ENCODE results near the gene ZNHIT1. TPM values are rescaled to one million over a fixed set of nuclear protein-coding genes. Genes with fewer than 3 reads are reported as not detected.
"Not testable (repeated sequence)": the region's sequence is repeated elsewhere in the genome, so short reads cannot be mapped to it uniquely, and the experiment has no call there.

ZNHIT1 gene
- polyA plus RNA-seq, 2 donors: 56.0 to 73.2 TPM

GRCh38 chr7:101186194-101186593, 31.8 kb upstream of the ZNHIT1 start:
- no peaks in the 10 kb centered on the region for H3K9me3 ChIP-seq (ENCODE audit: control insufficient read depth in 2 of 2, insufficient read depth in 1 of 2, low read depth in 1 of 2, low read length in 1 of 2)
- H3K4me3 ChIP-seq (ENCODE audit: low read depth in 1 of 2, low read length in 2 of 2): no peak overlapping the region
- no peaks in the 10 kb centered on the region for H3K36me3 ChIP-seq (ENCODE audit: control insufficient read depth in 2 of 2, insufficient read depth in 2 of 2, low read length in 1 of 2)
- 63 to 66% methylated on average over 6 of the region's 6 CpGs for WGBS, 2 donors
- H3K27me3 ChIP-seq (ENCODE audit: control insufficient read depth in 1 of 2, insufficient read depth in 2 of 2, low read length in 2 of 2): no peaks in the 10 kb centered on the region
- no peak overlapping the region for H3K27ac ChIP-seq (ENCODE audit: low read depth in 2 of 2, low read length in 1 of 2)
- H3K4me1 ChIP-seq (ENCODE audit: control insufficient read depth in 2 of 2, insufficient read depth in 2 of 2, low read length in 1 of 2): no peaks in the 10 kb centered on the region

GRCh38 chr7:101186844-101187428, 31.0 kb upstream of the ZNHIT1 start:
- no peak overlapping the region for H3K4me3 ChIP-seq (ENCODE audit: low read depth in 1 of 2, low read length in 2 of 2)
- 85 to 86% methylated on average over 4 of the region's 4 CpGs for WGBS, 2 donors

GRCh38 chr7:101189109-101189508, 28.9 kb upstream of the ZNHIT1 start:
- Histone ChIP-seq H3K4me3 (ENCODE audit: low read depth in 1 of 2, low read length in 2 of 2) (no peak overlapping the region), H3K36me3 (ENCODE audit: control insufficient read depth in 2 of 2, insufficient read depth in 2 of 2, low read length in 1 of 2) (no peaks in the 10 kb centered on the region), H3K9me3 (ENCODE audit: control insufficient read depth in 2 of 2, insufficient read depth in 1 of 2, low read depth in 1 of 2, low read length in 1 of 2) (no peaks in the 10 kb centered on the region), H3K4me1 (ENCODE audit: control insufficient read depth in 2 of 2, insufficient read depth in 2 of 2, low read length in 1 of 2) (no peaks in the 10 kb centered on the region), H3K27me3 (ENCODE audit: control insufficient read depth in 1 of 2, insufficient read depth in 2 of 2, low read length in 2 of 2) (no peaks in the 10 kb centered on the region), H3K27ac (ENCODE audit: low read depth in 2 of 2, low read length in 1 of 2) (no peak overlapping the region)
- 74 to 78% methylated on average over 8 of the region's 8 CpGs for WGBS, 2 donors

More at GRCh38 chr7:101186844-101187428, 31.0 kb upstream of the ZNHIT1 start:
- Histone ChIP-seq H3K9me3 (ENCODE audit: control insufficient read depth in 2 of 2, insufficient read depth in 1 of 2, low read depth in 1 of 2, low read length in 1 of 2) (no peaks in the 10 kb centered on the region), H3K4me1 (ENCODE audit: control insufficient read depth in 2 of 2, insufficient read depth in 2 of 2, low read length in 1 of 2) (no peaks in the 10 kb centered on the region), H3K27ac (ENCODE audit: low read depth in 2 of 2, low read length in 1 of 2) (no peak overlapping the region), H3K36me3 (ENCODE audit: control insufficient read depth in 2 of 2, insufficient read depth in 2 of 2, low read length in 1 of 2) (no peaks in the 10 kb centered on the region), H3K27me3 (ENCODE audit: control insufficient read depth in 1 of 2, insufficient read depth in 2 of 2, low read length in 2 of 2) (no peaks in the 10 kb centered on the region)

DNA sequence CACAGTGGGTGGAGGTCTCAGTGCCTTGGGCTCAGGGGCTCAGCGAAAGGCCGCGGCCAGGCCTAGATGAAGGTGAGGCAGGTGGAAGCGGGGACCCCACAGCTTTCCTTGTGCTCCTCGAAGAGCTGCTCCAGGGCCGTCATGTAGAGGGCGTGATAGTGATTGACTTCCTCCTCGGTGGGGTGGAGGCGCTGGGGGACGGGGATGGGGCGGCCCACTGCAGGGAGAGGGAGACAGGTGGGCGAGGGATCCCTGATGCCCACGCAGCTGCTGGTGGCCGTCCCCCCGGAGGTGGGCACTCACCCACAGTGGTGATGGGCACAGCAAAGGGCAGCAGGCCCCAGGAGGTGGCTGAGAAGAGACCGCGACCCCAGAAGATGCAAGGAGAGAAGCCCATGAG, 22.1 kb upstream of the ZNHIT1 start:
- Histone ChIP-seq H3K36me3 (ENCODE audit: control insufficient read depth in 2 of 2, insufficient read depth in 2 of 2, low read length in 1 of 2) (no peaks in the 10 kb centered on the region), H3K9me3 (ENCODE audit: control insufficient read depth in 2 of 2, insufficient read depth in 1 of 2, low read depth in 1 of 2, low read length in 1 of 2) (no peaks in the 10 kb centered on the region), H3K27me3 (ENCODE audit: control insufficient read depth in 1 of 2, insufficient read depth in 2 of 2, low read length in 2 of 2) (peaks cover 0 to 4% of the 10 kb centered on the region in 2 donors), H3K4me3 (ENCODE audit: low read depth in 1 of 2, low read length in 2 of 2) (no peak overlapping the region), H3K4me1 (ENCODE audit: control insufficient read depth in 2 of 2, insufficient read depth in 2 of 2, low read length in 1 of 2) (no peaks in the 10 kb centered on the region), H3K27ac (ENCODE audit: low read depth in 2 of 2, low read length in 1 of 2) (no peak overlapping the region)
- WGBS, 2 donors: 85 to 87% methylated on average over 17 of the region's 17 CpGs

DNA sequence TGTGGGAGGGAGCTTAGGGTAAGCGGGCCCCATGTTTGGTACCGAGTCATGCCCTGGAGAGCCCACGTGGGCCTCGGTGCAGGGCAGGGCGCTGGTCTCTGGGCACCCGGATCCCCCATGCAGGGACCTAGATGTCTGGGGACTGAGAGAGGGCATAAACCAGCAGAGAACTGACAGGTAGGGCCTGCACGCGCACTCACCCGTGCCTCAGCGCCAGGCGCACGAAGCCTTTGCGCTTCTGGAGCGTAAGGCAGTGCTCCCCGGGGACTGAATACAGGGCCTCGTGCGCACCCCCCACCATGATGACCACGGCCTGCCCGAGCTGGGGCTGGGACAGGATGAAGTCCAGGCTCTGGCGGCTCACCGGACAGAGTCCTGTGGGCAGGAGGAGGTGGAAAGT, 20.0 kb upstream of the ZNHIT1 start:
- Histone ChIP-seq H3K27ac (ENCODE audit: low read depth in 2 of 2, low read length in 1 of 2) (no peak overlapping the region), H3K27me3 (ENCODE audit: control insufficient read depth in 1 of 2, insufficient read depth in 2 of 2, low read length in 2 of 2) (peaks cover 0 to 19% of the 10 kb centered on the region in 2 donors), H3K9me3 (ENCODE audit: control insufficient read depth in 2 of 2, insufficient read depth in 1 of 2, low read depth in 1 of 2, low read length in 1 of 2) (no peaks in the 10 kb centered on the region), H3K36me3 (ENCODE audit: control insufficient read depth in 2 of 2, insufficient read depth in 2 of 2, low read length in 1 of 2) (no peaks in the 10 kb centered on the region), H3K4me1 (ENCODE audit: control insufficient read depth in 2 of 2, insufficient read depth in 2 of 2, low read length in 1 of 2) (peaks cover 0 to 7% of the 10 kb centered on the region in 2 donors), H3K4me3 (ENCODE audit: low read depth in 1 of 2, low read length in 2 of 2) (no peak overlapping the region)
- 77 to 78% methylated on average over 21 of the region's 21 CpGs for WGBS, 2 donors

DNA sequence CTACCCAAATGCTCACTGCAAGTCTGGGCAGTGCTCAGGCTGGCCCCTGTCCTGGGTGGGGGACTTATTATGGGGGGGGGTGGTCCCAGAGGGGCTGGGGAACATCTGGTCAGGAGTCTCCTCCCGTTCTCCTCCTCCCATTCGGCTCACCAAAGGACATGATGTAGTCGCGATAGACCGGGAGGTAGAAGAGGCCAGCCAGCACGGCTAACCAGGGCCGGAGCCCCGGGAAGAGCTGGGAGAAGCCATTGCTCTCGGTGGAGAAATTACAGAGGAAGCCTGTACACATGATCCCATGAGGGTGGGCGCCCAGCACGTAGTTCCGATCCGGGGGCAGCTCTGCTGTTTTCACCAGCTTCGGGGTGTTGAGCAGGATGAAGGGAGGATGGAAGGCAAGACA, 19.5 kb upstream of the ZNHIT1 start:
- WGBS, 2 donors: 72 to 79% methylated on average over 14 of the region's 14 CpGs
- H3K27ac ChIP-seq (ENCODE audit: low read depth in 2 of 2, low read length in 1 of 2): no peak overlapping the region
- no peaks in the 10 kb centered on the region for H3K36me3 ChIP-seq (ENCODE audit: control insufficient read depth in 2 of 2, insufficient read depth in 2 of 2, low read length in 1 of 2)
- H3K4me3 ChIP-seq (ENCODE audit: low read depth in 1 of 2, low read length in 2 of 2): no peak overlapping the region
- H3K4me1 ChIP-seq (ENCODE audit: control insufficient read depth in 2 of 2, insufficient read depth in 2 of 2, low read length in 1 of 2): peaks cover 0 to 7% of the 10 kb centered on the region in 2 donors
- H3K27me3 ChIP-seq (ENCODE audit: control insufficient read depth in 1 of 2, insufficient read depth in 2 of 2, low read length in 2 of 2): peaks cover 0 to 24% of the 10 kb centered on the region in 2 donors
- H3K9me3 ChIP-seq (ENCODE audit: control insufficient read depth in 2 of 2, insufficient read depth in 1 of 2, low read depth in 1 of 2, low read length in 1 of 2): no peaks in the 10 kb centered on the region

DNA sequence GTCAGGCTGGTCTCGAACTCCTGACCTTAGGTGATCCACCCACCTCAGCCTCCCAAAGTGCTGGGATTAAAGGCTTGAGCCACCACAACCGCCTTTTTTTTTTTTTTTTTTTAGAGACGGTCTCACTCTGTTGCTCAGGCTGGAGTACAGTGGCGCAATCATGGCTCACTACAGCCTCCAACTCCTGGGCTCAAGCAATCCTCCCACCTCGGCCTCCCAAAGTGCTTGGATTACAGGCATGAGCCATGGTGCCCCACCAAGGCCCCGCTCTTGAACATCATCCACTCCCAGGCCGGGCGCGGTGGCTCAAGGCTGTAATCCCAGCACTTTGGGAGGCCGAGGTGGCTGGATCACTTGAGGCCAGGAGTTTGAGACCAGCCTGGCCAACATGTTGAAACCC, 18.4 kb upstream of the ZNHIT1 start:
- H3K9me3 ChIP-seq (ENCODE audit: control insufficient read depth in 2 of 2, insufficient read depth in 1 of 2, low read depth in 1 of 2, low read length in 1 of 2); H3K36me3 ChIP-seq (ENCODE audit: control insufficient read depth in 2 of 2, insufficient read depth in 2 of 2, low read length in 1 of 2); H3K27ac ChIP-seq (ENCODE audit: low read depth in 2 of 2, low read length in 1 of 2); H3K4me3 ChIP-seq (ENCODE audit: low read depth in 1 of 2, low read length in 2 of 2); H3K4me1 ChIP-seq (ENCODE audit: control insufficient read depth in 2 of 2, insufficient read depth in 2 of 2, low read length in 1 of 2): not testable (repeated sequence)
- peaks cover 0 to 24% of the 10 kb centered on the region in 2 donors for H3K27me3 ChIP-seq (ENCODE audit: control insufficient read depth in 1 of 2, insufficient read depth in 2 of 2, low read length in 2 of 2)
- WGBS, 2 donors: 86 to 92% methylated on average over 10 of the region's 10 CpGs

DNA sequence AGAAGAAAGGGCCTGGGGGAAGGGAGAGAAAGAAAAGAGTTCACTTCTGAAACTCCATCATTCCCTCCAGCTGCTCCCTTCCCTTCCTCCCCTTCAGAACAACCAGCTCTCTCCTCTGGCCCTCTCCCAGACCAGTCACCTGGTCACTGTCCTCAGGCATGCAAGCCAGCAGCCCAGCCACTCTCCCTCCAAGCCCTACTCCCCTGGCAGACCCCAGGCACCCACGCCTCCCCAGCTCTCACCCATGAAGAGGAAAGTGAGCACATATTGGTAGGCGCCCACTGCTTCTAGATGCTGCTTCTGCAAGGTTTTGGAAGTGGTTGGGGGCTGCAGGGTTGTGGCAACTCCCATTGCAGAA, 17.5 kb upstream of the ZNHIT1 start:
- 80 to 88% methylated on average over 2 of the region's 2 CpGs for WGBS, 2 donors
- no peak overlapping the region for H3K27ac ChIP-seq (ENCODE audit: low read depth in 2 of 2, low read length in 1 of 2)
- no peak overlapping the region for H3K4me3 ChIP-seq (ENCODE audit: low read depth in 1 of 2, low read length in 2 of 2)
- no peaks in the 10 kb centered on the region for H3K9me3 ChIP-seq (ENCODE audit: control insufficient read depth in 2 of 2, insufficient read depth in 1 of 2, low read depth in 1 of 2, low read length in 1 of 2)
- H3K36me3 ChIP-seq (ENCODE audit: control insufficient read depth in 2 of 2, insufficient read depth in 2 of 2, low read length in 1 of 2): no peaks in the 10 kb centered on the region
- peaks cover 0 to 24% of the 10 kb centered on the region in 2 donors for H3K27me3 ChIP-seq (ENCODE audit: control insufficient read depth in 1 of 2, insufficient read depth in 2 of 2, low read length in 2 of 2)
- H3K4me1 ChIP-seq (ENCODE audit: control insufficient read depth in 2 of 2, insufficient read depth in 2 of 2, low read length in 1 of 2): peaks cover 0 to 7% of the 10 kb centered on the region in 2 donors

GRCh38 chr7:101200862-101201599, 16.9 kb upstream of the ZNHIT1 start, which contains the start of gene MOGAT3:
Gene MOGAT3, minus strand, starts transcription at chr7:101201036. Its CDS starts 182 bp downstream, at chr7:101200854.
- Histone ChIP-seq H3K4me3 (ENCODE audit: low read depth in 1 of 2, low read length in 2 of 2) (peak within 1 kb of the TSS in 1 of 2 donors; percentile 14), H3K9me3 (ENCODE audit: control insufficient read depth in 2 of 2, insufficient read depth in 1 of 2, low read depth in 1 of 2, low read length in 1 of 2) (no peaks in the 10 kb centered on the region), H3K4me1 (ENCODE audit: control insufficient read depth in 2 of 2, insufficient read depth in 2 of 2, low read length in 1 of 2) (peaks cover 0 to 7% of the 10 kb centered on the region in 2 donors), H3K36me3 (ENCODE audit: control insufficient read depth in 2 of 2, insufficient read depth in 2 of 2, low read length in 1 of 2) (no peaks in the 10 kb centered on the region), H3K27me3 (ENCODE audit: control insufficient read depth in 1 of 2, insufficient read depth in 2 of 2, low read length in 2 of 2) (peaks cover 0 to 24% of the 10 kb centered on the region in 2 donors), H3K27ac (ENCODE audit: low read depth in 2 of 2, low read length in 1 of 2) (no peak within 1 kb of the TSS)
- WGBS, 2 donors: 35 to 36% methylated on average over 21 of the region's 21 CpGs

All from esophagus (tissue), 2 donors.